NCI-H187 treated with DMSO at 0.1 percent for 48 hours (cell line): ENCODE measurements around the gene ATP6V1B1.

Experiments used
- DNase-seq: peaks from one replicate; lab custom pipeline; 2025; lab: John Stamatoyannopoulos, UW

ATP6V1B1 gene

DNA sequence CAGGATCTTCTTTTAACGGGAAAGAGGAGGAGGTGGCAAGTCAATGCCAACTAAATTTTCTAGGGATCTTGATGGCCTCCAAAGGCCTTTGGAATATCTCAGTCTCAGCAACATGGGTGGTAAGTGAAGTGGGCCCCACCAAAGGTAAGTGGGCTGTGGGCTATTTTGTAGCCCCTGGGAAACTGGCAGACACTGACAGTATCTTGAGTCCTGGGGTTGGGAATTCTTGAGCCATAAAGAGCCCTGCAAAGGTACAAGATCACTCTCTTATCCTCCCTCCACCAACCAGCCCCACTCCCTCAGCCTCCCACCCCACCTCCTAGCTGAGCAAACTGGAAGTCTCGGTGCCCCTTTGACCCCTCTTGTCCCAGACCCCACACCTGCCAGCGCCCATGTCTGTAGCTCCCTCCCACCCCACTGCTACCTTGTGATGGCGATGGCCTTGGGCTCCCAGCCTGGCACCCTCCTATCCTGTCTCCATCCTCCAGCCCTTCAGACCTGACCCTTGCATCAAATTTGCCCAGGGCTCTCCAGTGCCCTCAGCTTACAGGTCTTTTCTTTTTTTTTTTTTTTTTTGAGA is 8.5 kb downstream of the ATP6V1B1 start:
- no peak for DNase-seq

DNA sequence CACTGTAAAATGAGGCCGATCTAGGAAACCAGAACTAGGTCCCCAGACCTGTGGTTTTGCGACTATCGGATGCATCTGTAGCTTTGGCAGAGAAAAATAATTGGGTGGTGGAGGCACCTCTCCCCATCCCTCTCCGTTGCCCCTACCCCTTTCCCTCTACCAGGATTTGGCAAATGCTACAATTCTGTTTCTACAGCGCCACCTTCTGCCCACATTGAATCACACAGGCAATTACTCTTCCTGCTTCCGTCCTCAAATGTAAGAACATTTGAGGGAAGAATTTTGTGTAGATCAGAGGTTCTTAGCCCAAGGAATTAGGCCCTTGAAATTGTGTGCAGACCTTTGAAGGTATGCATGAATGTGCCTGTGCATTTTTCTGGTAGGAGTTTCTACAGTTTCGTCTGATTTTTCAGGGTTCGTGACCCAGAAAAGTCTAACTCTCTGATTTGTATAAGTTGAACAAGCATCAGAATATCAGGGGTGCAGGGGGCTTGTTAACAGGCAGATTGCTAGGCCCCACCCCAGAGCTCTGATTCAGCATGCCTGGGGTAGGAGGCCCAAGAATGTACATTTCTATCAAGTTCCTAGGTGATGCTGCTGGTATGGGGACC is 11.2 kb downstream of the ATP6V1B1 start:
- no peak for DNase-seq

GRCh38 chr2:70947556-70948184 is 12.0 kb downstream of the ATP6V1B1 start:
- DNase-seq: no peak

DNA sequence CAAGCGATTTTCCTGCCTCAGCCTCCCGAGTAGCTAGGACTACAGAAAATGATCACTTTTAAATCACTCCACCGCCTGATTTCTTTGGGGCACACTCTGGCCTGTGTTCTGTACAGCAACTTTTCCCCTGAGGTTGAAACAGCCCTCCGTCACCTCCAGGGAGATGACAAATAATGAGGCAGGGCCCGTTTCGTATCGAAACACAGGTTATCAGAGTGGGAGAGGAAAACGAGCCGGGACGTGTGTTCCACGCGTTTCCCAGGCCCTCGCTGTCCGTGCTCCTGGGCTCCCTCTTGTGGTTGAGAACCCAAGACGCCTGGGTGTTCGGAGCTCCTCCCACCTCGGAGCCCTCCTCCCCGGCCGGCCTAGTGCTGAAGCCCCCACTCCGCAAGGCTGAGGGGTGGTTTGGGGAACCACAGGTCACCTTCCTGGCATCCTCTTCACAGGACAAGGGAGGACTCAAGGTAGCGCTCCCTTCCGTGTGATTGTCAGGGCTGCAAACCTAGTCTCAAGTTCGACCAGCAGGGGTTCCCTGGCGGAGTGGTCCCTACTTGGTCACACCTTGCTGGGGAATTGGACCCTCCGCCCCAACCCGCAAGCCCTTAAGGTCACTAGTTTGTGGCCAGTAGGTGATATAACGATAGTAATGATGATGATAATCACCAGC is 12.8 kb downstream of the ATP6V1B1 start:
- DNase-seq: no peak

- DNase-seq: no peak
Measured at GRCh38 chr2:70949086-70949485, 13.4 kb downstream of the ATP6V1B1 start.

GRCh38 chr2:70954886-70955285 is 19.2 kb downstream of the ATP6V1B1 start:
- DNase-seq: no peak

DNA sequence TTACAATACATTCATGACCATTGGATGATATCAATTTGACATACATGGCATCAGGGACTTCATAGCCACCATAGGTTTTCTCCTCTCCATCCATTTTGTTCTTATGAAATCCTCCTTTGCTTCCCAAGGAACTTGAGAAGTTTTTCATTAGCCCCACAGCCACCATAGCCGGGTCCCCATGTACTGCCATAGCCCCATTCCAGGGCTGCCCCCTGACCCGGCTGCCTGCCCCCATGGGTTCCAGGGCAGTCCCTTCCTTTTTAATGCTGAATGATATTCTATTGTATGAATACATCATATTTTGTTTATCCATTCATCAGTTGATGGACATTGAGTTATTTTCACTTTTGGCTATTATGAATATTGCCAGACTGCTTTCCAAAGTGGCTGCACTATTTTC is 20.4 kb downstream of the ATP6V1B1 start:
- DNase-seq: no peak

GRCh38 chr2:70957798-70958197 is 22.1 kb downstream of the ATP6V1B1 start:
- DNase-seq: no peak

DNA sequence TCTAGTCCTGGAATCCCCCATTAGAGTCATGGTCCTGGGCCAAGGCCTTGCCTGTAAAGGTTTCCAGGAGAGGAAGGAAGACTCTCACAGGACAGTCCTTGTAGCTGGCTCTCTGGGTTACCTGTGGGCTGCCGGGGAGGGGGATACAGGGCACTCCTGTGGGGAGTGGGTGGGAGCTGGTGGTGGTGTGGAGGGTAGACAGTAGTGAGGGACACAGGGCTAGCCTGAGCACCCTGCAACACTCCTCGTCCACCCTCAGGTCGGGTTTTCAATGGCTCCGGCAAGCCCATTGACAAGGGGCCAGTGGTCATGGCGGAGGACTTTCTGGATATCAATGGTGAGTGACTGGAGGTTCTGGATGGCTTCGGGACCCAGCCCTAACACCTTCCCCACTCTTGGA is 23.1 kb downstream of the ATP6V1B1 start:
- no peak for DNase-seq

DNA sequence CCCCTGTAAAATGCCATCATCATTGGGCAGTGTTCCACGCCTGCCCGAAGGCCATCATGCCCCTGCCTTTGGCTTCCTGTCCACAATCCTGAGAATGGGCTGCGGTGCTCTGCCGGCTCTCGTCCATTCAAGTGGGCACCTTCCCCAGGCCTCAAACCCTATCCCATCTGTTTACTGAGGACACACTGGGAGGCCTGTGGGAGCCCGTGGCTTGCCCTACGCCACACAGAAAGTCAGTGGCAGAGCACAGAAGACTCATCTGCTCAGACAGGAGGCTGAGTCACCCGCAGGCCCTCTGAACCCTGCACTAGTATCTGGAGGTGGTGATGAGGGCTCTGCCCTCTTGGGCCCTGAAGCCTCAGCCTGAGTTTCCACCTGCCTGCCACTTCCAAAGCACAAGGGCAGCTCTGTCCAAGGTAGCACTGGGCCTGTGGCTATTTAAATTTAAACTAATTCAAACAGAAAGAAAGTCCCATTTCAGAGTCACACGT is 23.6 kb downstream of the ATP6V1B1 start:
- DNase-seq: no peak

DNA sequence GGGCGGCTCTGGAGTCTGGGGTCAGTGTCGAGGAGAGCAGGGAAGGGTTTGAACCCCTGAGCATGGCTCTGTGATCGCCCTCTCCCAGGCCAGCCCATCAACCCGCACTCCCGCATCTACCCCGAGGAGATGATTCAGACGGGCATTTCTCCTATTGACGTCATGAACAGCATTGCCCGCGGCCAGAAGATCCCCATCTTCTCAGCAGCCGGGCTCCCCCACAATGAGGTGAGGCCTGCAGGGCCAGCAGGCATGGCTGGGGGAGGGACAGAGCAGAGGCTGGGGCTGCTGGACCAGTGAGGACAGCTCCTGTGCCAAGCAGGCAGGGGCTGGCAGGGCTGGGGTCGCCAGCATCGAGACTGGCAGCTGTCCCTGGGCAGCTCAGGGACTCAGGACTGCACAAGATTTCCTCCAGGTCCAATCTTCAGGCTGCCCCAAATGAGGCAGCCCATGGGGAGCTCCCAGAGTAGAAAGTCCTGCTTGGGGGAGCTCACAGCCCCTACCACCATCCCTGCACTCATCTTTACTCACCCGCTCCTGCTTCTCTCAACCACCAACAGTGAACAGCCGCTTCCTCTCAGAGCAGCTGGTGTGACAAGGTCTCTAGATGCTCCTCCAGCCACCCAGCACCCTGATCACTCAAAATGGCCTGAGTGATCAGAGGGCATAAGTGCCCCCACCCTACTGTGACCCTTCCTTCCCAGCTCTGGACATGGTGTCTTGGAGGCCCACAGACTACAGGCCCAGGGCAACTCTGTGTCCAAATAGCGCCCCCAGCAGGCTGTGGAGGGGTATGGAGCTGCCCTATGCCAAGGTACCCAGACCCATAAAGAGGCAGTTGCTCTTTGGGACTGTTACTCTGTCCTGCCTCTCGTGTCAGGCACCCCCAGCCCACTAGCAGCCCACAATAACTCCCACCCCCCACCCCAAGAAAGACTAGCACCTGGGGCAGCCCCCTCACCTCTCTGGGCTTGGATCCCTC is 24.4 kb downstream of the ATP6V1B1 start:
- DNase-seq: no peak

GRCh38 chr2:70960833-70961647 is 25.3 kb downstream of the ATP6V1B1 start:
- no peak for DNase-seq

GRCh38 chr2:70961648-70961994 is 25.9 kb downstream of the ATP6V1B1 start:
- DNase-seq: no peak

GRCh38 chr2:70962211-70962884 is 26.6 kb downstream of the ATP6V1B1 start:
- DNase-seq: no peak

DNA sequence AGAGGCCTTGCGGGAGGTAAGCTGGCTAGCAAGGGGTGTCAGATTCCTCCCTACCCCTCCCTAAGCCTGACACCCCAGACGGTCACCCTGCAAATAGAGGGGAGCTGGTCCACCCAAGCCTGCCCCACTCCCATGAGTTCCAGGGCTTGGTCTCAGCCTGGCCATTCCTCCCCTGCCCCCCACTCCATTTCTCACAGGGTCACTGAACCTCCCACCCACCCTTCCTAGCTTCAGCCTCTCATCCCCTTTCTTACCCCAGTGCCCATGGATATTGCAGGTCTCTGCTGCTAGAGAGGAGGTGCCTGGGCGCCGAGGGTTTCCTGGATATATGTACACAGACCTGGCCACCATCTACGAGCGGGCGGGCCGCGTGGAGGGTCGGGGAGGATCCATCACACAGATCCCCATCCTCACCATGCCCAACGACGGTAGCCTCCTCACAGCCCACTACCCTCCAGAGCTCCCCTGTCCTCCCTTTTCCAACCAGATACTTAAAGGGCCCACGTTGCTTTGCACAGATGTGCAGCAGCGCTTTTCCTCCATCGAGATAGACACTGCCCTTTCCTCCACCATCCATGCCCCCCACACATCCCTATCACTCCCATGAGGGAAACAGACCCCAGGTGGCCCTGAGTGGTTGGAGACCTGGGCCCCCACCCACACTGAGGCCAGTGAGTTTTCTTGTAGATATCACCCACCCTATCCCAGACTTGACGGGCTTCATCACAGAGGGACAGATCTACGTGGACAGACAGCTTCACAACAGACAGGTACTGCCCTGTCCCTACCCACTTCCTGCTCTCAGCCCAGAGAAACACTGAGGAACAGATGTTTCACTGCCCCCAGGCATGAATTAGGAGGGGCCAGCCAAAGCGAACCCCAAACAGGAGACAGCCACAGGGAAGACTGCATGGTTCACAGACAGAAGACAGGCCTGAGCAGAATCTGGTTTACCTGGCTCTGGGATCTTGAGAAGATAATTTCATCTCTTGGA is 27.5 kb downstream of the ATP6V1B1 start:
- DNase-seq: no peak

GRCh38 chr2:70964133-70964532 is 28.4 kb downstream of the ATP6V1B1 start:
- DNase-seq: no peak

- DNase-seq: no peak
Measured at GRCh38 chr2:70964596-70965386, 29.1 kb downstream of the ATP6V1B1 start.

- DNase-seq: no peak
Measured at GRCh38 chr2:70965506-70965905, 29.8 kb downstream of the ATP6V1B1 start.
